Activated T-cell treated with anti-CD3 and anti-CD28 coated beads, Interleukin-2, amount 50 U/mL, for 72 hours (primary cell): ENCODE data around the gene RPL29. TPM values are rescaled to one million over a fixed set of nuclear protein-coding genes. Genes with fewer than 3 reads are reported as not detected.
A peak's percentile ranks its signal among the peaks of the same experiment; 100 is the strongest.
"Not testable (repeated sequence)": the region's sequence is repeated elsewhere in the genome, so short reads cannot be mapped to it uniquely, and the experiment has no call there.

ENCODE experiments used
- ATAC-seq, 2 donors: fragments of 150-1000 bp; cut with Tn5 transposase; replicated peaks in 1 of 2; 2 replicates each; pipeline ENCODE4 v1.10.0; 2021; ENCODE audit warnings: moderate library complexity in 2 of 2, mild to moderate bottlenecking in 1 of 2
- DNase-seq, 2 donors: peaks; one replicate each; pipeline ENCODE4 v3.0.0; 2021 to 2022; ENCODE audit warnings: mixed read lengths in 1 of 2
- H3K27ac Mint-ChIP-seq: one replicate; pipeline ENCODE4 v1.8.0; 2022; ENCODE audit warnings: mild to moderate bottlenecking, moderate library complexity, mixed read lengths
- H3K27me3 Mint-ChIP-seq: one replicate; pipeline ENCODE4 v1.8.0; 2022; ENCODE audit warnings: low read depth, mixed read lengths
- H3K36me3 Mint-ChIP-seq, 2 donors: one replicate each; pipeline ENCODE4 v1.8.0; 2022; ENCODE audit warnings: mixed read lengths in 2 of 2, mild to moderate bottlenecking in 1 of 2; ENCODE audit not compliant: insufficient read depth in 2 of 2
- H3K4me1 Mint-ChIP-seq: one replicate; pipeline ENCODE4 v1.8.0; 2022; ENCODE audit warnings: low read depth, mixed read lengths
- H3K4me3 Mint-ChIP-seq, 2 donors: one replicate each; pipeline ENCODE4 v1.8.0; 2022; ENCODE audit warnings: mild to moderate bottlenecking in 2 of 2, mixed read lengths in 2 of 2, moderate library complexity in 2 of 2
- H3K9me3 Mint-ChIP-seq, 2 donors: one replicate each; pipeline ENCODE4 v1.8.0; 2022; ENCODE audit warnings: mixed read lengths in 2 of 2
- total RNA-seq, 2 donors: library from RNA; stranded (reverse); gene quantifications; one replicate each; pipeline ENCODE4 v1.2.3, GENCODE V29; 2022

RPL29 gene
- total RNA-seq, 2 donors from 2014 or later = 1,676 to 1,838 TPM

GRCh38 chr3:51994530-51994929 lies 1.2 kb downstream of the RPL29 start:
- Mint-ChIP-seq H3K27ac (peak overlapping the region; percentile 98), H3K36me3 (peaks cover 16 to 20% of the 10 kb centered on the region in 2 donors)

GRCh38 chr3:51993657-51994056 lies 2.0 kb downstream of the RPL29 start:
- H3K36me3 Mint-ChIP-seq = peaks cover 16 to 20% of the 10 kb centered on the region in 2 donors
- peaks cover 37% of the 10 kb centered on the region for H3K4me1 Mint-ChIP-seq
- H3K27me3 Mint-ChIP-seq, H3K9me3 Mint-ChIP-seq, DNase-seq, ATAC-seq, H3K27ac Mint-ChIP-seq: not testable (repeated sequence)
- peak overlapping the region; percentile 97 to 100 for H3K4me3 Mint-ChIP-seq

More at GRCh38 chr3:51994530-51994929, 1.2 kb downstream of the RPL29 start:
- H3K9me3 Mint-ChIP-seq = no peaks in the 10 kb centered on the region
- peaks cover 37% of the 10 kb centered on the region for H3K4me1 Mint-ChIP-seq
- peaks cover 6% of the 10 kb centered on the region for H3K27me3 Mint-ChIP-seq
- no peak for DNase-seq
- ATAC-seq = no peak
- H3K4me3 Mint-ChIP-seq = peak overlapping the region; percentile 97 to 100

GRCh38 chr3:51992017-51992682 lies 3.5 kb downstream of the RPL29 start:
- Mint-ChIP-seq H3K36me3 (peaks cover 16 to 20% of the 10 kb centered on the region in 2 donors), H3K9me3 (no peaks in the 10 kb centered on the region), H3K4me1 (peaks cover 37% of the 10 kb centered on the region), H3K27me3 (no peaks in the 10 kb centered on the region), H3K4me3 (peak overlapping the region; percentile 3 to 43), H3K27ac (peak overlapping the region; percentile 75)
- ATAC-seq = no peak
- DNase-seq = no peak

GRCh38 chr3:51990501-51990971 lies 5.2 kb downstream of the RPL29 start:
- H3K4me3 Mint-ChIP-seq, DNase-seq, H3K9me3 Mint-ChIP-seq, ATAC-seq, H3K27ac Mint-ChIP-seq, H3K27me3 Mint-ChIP-seq: not testable (repeated sequence)
- H3K36me3 Mint-ChIP-seq = peaks cover 13 to 17% of the 10 kb centered on the region in 2 donors
- peaks cover 33% of the 10 kb centered on the region for H3K4me1 Mint-ChIP-seq

- no peak for DNase-seq
- Mint-ChIP-seq H3K9me3 (no peaks in the 10 kb centered on the region), H3K27ac (no peak overlapping the region), H3K4me3 (no peak overlapping the region), H3K4me1 (peaks cover 38% of the 10 kb centered on the region), H3K27me3 (no peaks in the 10 kb centered on the region), H3K36me3 (peaks cover 0 to 3% of the 10 kb centered on the region in 2 donors)
- peak in 1 of 2 donors; percentile 5 for ATAC-seq
Measured at GRCh38 chr3:51988286-51989146, 7.2 kb downstream of the RPL29 start.

GRCh38 chr3:51987568-51987967 lies 8.1 kb downstream of the RPL29 start:
- H3K36me3 Mint-ChIP-seq = no peaks in the 10 kb centered on the region
- DNase-seq = no peak

GRCh38 chr3:51986010-51986947 lies 9.4 kb downstream of the RPL29 start:
- peaks cover 38% of the 10 kb centered on the region for H3K4me1 Mint-ChIP-seq
- H3K36me3 Mint-ChIP-seq = no peaks in the 10 kb centered on the region
- H3K9me3 Mint-ChIP-seq = no peaks in the 10 kb centered on the region
- ATAC-seq (no peak), DNase-seq (no peak)
- no peaks in the 10 kb centered on the region for H3K27me3 Mint-ChIP-seq
- no peak overlapping the region for H3K4me3 Mint-ChIP-seq
- H3K27ac Mint-ChIP-seq = no peak overlapping the region

More at GRCh38 chr3:51987568-51987967, 8.1 kb downstream of the RPL29 start:
- Mint-ChIP-seq H3K27me3 (no peaks in the 10 kb centered on the region), H3K27ac (no peak overlapping the region), H3K4me3 (no peak overlapping the region), H3K9me3 (no peaks in the 10 kb centered on the region), H3K4me1 (peaks cover 37% of the 10 kb centered on the region)
- no peak for ATAC-seq

- Mint-ChIP-seq H3K27me3 (no peaks in the 10 kb centered on the region), H3K9me3 (no peaks in the 10 kb centered on the region)
- no peak for ATAC-seq
Measured at GRCh38 chr3:51985063-51985462, 10.6 kb downstream of the RPL29 start.

GRCh38 chr3:51984269-51984647 lies 11.4 kb downstream of the RPL29 start:
- Mint-ChIP-seq H3K9me3 (no peaks in the 10 kb centered on the region), H3K4me3 (peak overlapping the region; percentile 92 to 99)
- no peak for ATAC-seq

More at GRCh38 chr3:51985063-51985462, 10.6 kb downstream of the RPL29 start:
- H3K4me3 Mint-ChIP-seq = peak overlapping the region; percentile 20 to 24
- H3K36me3 Mint-ChIP-seq = peaks cover 0 to 1% of the 10 kb centered on the region in 2 donors
- no peak for DNase-seq
- peaks cover 38% of the 10 kb centered on the region for H3K4me1 Mint-ChIP-seq
- H3K27ac Mint-ChIP-seq = peak overlapping the region; percentile 33

GRCh38 chr3:51983578-51984268 lies 12.0 kb downstream of the RPL29 start:
- no peak for DNase-seq
- no peak for ATAC-seq
- Mint-ChIP-seq H3K27me3 (no peaks in the 10 kb centered on the region), H3K27ac (peak overlapping the region; percentile 73), H3K4me1 (peaks cover 38% of the 10 kb centered on the region), H3K4me3 (peak overlapping the region; percentile 92 to 99), H3K9me3 (no peaks in the 10 kb centered on the region), H3K36me3 (peaks cover 0 to 1% of the 10 kb centered on the region in 2 donors)

More at GRCh38 chr3:51984269-51984647, 11.4 kb downstream of the RPL29 start:
- peak overlapping the region; percentile 86 for H3K27ac Mint-ChIP-seq
- no peaks in the 10 kb centered on the region for H3K27me3 Mint-ChIP-seq
- H3K4me1 Mint-ChIP-seq = peaks cover 38% of the 10 kb centered on the region
- no peak for DNase-seq
- peaks cover 0 to 1% of the 10 kb centered on the region in 2 donors for H3K36me3 Mint-ChIP-seq

- peak within 1 kb of the TSS; percentile 86 for H3K27ac Mint-ChIP-seq
- peaks cover 38% of the 10 kb centered on the region for H3K4me1 Mint-ChIP-seq
- peaks cover 0 to 1% of the 10 kb centered on the region in 2 donors for H3K36me3 Mint-ChIP-seq
- ATAC-seq = peak; percentile 83 to 85
- no peaks in the 10 kb centered on the region for H3K9me3 Mint-ChIP-seq
- H3K4me3 Mint-ChIP-seq = peak within 1 kb of the TSS; percentile 92 to 99
- peak; percentile 84 to 87 for DNase-seq
- no peaks in the 10 kb centered on the region for H3K27me3 Mint-ChIP-seq
Measured at GRCh38 chr3:51982838-51983577, 12.7 kb downstream of the RPL29 start, which contains the start of gene ACY1. ACY1 (plus strand) TSS chr3:51983535; CDS start chr3:51984065, 530 bp downstream.
